ENCODE measurements around the gene COA1.

DNA sequence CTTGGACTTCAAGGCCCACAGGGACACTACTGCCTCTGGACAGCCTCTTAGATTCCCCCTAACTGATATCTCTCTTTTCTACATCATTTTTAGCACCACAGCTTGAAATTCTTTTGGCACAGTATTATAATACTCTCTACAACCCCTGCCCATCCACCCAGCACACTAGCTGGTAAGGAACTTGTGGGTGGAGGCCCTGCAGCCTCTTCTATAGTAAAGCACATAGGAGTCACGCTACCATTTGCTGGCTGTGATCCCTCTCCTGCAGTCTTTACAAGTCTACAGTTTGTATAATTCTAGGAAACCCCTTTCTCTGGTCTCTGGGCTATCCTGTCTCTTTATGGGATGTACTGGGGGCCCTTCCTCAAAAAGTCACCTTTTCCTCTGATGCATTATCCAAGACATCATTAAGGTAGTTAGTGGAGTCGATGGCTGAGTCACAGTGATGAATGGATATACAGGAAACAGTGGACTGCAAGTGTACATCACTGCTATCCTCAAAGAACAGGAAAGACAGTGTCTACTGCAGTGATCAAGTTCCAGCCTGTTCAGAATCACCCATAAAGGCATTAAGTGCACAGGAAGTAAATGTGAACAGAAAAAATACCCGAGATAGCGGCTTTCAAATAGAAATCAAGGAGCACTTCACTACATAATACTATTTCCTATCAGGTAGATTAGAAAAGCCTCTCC is 92.1 kb downstream of the COA1 start:
- TF ChIP-seq POLR2A (IDR thresholded peaks at IDR 0.05) (no peak), POLR2AphosphoS5 (IDR thresholded peaks at IDR 0.05) (no peak)
- TF ChIP-seq, protein P1, sequence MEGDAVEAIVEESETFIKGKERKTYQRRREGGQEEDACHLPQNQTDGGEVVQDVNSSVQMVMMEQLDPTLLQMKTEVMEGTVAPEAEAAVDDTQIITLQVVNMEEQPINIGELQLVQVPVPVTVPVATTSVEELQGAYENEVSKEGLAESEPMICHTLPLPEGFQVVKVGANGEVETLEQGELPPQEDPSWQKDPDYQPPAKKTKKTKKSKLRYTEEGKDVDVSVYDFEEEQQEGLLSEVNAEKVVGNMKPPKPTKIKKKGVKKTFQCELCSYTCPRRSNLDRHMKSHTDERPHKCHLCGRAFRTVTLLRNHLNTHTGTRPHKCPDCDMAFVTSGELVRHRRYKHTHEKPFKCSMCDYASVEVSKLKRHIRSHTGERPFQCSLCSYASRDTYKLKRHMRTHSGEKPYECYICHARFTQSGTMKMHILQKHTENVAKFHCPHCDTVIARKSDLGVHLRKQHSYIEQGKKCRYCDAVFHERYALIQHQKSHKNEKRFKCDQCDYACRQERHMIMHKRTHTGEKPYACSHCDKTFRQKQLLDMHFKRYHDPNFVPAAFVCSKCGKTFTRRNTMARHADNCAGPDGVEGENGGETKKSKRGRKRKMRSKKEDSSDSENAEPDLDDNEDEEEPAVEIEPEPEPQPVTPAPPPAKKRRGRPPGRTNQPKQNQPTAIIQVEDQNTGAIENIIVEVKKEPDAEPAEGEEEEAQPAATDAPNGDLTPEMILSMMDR (IDR thresholded peaks at IDR 0.05), result no peak

Measured in upper lobe of left lung (tissue), 4 donors.